Body of pancreas (tissue), 4 donors: Measurements from ENCODE around the gene CLASP1.

Source experiments
- POLR2A ChIP-seq, 3 donors: fragments of 450-650 bp; IDR thresholded peaks; one replicate each; pipeline ENCODE4 v1.6.1; 2016; ENCODE audit warnings: antibody characterized with exemption in 3 of 3, mild to moderate bottlenecking in 2 of 3
- TF ChIP-seq, protein P1 (sequence below), 7 experiments: fragments of 450-650 bp in 4 of 7; fragments of 200-600 bp in 3 of 7; sonication (generic) in 3 of 7; IDR thresholded peaks; one replicate each; pipeline ENCODE4 v1.5.1; 2016 to 2019; ENCODE audit warnings: antibody characterized with exemption in 7 of 7

DNA sequence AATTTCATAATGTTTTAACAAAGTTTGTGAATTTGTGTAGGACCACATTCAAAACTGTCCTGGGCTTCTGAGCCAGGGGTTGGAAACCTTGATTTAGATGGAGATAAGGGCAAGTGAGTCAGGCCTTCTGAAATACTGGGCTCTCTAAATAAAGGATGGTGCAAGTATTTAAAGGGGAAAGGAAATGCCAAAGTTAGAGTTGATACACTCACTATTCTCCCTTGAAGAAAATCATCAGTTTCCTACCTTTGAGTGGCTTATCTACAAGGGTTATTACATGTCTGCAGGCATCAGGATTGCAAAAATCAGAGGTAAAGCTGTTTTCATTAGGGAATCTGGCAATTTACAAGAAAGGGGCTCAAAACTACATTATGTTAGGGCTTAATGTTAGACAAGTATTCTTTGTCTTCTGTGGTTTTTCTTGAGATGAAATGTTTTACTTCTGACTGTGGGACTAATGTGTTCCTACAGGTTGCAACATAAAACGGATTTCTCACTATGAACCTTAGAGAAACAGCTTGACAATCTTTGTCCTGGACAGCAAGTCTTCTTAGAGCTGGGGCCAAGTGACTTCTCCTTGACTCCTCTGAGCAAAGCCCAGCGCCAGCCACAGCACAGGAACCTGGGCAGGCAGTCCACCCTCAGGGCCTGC lies 87.5 kb downstream of the CLASP1 start:
- TF ChIP-seq, protein P1, sequence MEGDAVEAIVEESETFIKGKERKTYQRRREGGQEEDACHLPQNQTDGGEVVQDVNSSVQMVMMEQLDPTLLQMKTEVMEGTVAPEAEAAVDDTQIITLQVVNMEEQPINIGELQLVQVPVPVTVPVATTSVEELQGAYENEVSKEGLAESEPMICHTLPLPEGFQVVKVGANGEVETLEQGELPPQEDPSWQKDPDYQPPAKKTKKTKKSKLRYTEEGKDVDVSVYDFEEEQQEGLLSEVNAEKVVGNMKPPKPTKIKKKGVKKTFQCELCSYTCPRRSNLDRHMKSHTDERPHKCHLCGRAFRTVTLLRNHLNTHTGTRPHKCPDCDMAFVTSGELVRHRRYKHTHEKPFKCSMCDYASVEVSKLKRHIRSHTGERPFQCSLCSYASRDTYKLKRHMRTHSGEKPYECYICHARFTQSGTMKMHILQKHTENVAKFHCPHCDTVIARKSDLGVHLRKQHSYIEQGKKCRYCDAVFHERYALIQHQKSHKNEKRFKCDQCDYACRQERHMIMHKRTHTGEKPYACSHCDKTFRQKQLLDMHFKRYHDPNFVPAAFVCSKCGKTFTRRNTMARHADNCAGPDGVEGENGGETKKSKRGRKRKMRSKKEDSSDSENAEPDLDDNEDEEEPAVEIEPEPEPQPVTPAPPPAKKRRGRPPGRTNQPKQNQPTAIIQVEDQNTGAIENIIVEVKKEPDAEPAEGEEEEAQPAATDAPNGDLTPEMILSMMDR (IDR thresholded peaks at IDR 0.05): no peak
- TF ChIP-seq POLR2A (IDR thresholded peaks at IDR 0.05): no peak
